Measurements from ENCODE around the gene ANK3.
"Not testable (repeated sequence)": the region's sequence is repeated elsewhere in the genome, so short reads cannot be mapped to it uniquely, and the experiment has no call there.

The ANK3 gene

GRCh38 chr10:60299961-60300883 lies 89.5 kb downstream of the ANK3 start:
- DNase-seq, result no peak

- no peak for DNase-seq
Observed at GRCh38 chr10:60299390-60299778, 90.3 kb downstream of the ANK3 start.

DNA sequence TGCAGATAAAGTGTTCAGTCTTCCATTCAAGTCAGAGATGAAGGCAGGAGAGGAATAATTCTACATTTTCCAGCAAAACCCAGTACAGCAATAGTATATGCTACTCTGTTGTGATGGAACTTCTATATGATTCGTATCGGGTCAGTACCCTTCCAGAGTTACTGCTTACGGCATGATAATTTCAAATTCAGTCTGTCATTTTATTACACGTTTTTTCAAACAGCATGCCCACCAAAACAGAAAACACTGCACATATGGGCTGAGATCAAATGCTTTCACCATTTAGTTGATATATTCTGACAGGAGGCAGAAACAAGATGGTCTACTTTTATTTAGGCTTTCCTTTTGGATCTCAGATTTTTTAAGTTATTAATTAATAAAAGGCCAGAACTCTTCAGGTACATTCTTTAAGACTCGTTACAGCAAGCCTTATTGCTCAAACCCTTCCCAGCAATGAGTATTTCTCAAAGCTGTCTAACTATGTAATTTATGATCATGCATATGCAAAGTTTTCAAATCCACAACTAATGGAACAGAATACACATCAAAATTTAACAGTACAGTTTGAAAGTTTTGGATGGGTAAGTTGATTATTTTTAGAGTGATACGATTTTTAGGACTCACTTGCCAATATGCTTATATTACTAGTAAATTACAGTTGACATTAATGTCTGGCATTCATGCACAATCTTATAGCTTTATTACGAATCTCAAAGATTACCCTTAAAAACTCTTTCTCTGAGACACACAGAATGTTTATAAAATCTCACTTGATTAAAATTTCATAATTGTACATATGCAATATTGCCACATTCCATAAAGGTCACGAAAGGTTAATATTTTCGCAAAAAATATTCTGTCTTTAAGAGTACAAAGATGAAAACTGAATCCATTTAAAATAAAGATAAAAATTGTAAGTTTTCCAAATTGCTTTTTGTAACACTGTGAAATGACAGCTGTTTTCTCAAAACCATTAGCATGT lies 91.0 kb downstream of the ANK3 start:
- no peak for DNase-seq

GRCh38 chr10:60296073-60296472 lies 93.6 kb downstream of the ANK3 start:
- DNase-seq, result no peak

GRCh38 chr10:60295028-60295937 lies 94.4 kb downstream of the ANK3 start:
- DNase-seq, result no peak

GRCh38 chr10:60293581-60294175 lies 96.0 kb downstream of the ANK3 start:
- no peak for DNase-seq

- DNase-seq, result no peak
Observed at GRCh38 chr10:60292998-60293397, 96.7 kb downstream of the ANK3 start.

- not testable (repeated sequence) for DNase-seq
Observed at GRCh38 chr10:60292536-60292935, 97.1 kb downstream of the ANK3 start.

DNA sequence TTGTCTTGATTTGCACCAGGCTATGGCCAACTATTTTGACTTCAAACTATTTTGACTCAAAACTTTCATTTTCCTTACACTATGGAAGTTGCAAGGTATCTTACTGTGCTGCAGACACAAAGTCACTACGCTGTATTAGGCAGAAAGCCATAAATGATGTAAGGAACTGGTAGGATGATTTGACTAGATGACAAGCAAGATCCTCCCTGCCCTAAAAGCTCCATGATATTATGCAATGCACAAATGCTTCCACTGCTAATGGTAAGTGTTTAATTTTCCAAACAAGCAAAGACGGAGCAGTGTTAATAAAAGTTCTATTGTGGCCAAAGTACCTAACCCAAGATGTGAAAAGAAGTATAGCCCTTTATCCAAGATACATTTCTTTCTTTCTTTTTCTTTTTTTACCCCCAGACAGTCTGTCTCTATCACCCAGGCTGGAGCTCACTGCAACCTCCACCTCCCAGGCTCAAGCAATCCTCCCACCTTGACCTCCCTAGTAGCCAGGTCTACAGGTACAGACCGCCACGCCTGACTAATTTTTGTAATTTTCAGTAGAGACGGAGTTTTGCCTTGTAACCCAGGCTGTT lies 98.2 kb downstream of the ANK3 start:
- DNase-seq, result no peak

GRCh38 chr10:60290558-60290957 lies 99.1 kb downstream of the ANK3 start:
- DNase-seq, result no peak

DNA sequence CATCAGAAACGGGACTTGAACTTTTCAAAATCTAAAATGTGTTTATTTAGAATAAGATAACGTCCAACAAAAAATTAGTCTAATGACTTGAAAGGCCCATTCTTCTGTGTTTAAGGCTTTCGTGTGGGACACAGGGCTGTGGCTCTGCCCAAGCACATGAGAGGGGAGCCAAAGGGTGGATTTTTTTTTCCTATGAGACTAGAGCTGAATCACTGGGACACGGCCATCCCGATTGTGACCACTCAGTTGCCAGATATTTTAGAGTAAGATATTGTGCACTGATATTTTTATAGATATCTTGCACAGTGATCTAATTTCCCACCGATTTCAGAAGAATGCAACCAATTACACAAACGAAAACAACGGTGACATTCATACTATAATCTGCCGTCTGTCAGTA lies 99.9 kb downstream of the ANK3 start:
- no peak for DNase-seq

- DNase-seq, result no peak
Observed at GRCh38 chr10:60288256-60288655, 101.4 kb downstream of the ANK3 start.

- DNase-seq, result no peak
Observed at GRCh38 chr10:60286559-60286958, 103.1 kb downstream of the ANK3 start.

GRCh38 chr10:60283397-60283796 lies 106.3 kb downstream of the ANK3 start:
- DNase-seq, result no peak

DNA sequence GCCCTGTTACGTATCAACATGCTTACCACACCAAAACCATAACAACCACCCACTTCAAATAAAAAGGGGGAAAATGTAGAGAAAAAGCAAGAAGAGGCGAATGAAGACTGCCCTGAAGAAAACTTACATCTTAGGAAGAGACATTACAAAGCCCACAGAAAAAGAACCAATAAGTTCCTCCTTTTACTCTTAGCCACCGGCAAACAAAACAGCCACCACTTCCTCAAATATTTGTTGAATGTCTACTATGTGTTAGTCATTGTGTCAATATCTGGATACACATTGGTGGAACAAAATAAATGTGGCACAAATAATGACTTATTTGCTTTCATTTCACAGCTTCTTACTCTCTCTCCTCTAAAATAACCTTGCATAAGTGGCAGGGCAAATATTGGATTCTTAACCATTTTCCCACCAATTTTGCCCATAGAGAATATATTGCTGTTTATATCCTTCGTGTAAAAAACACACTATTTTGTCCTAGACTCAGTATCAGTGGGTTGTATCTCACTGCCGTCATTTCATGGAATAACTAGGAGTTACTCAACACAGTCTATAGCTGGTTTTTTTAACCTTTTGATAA lies 106.8 kb downstream of the ANK3 start:
- DNase-seq, result no peak

DNA sequence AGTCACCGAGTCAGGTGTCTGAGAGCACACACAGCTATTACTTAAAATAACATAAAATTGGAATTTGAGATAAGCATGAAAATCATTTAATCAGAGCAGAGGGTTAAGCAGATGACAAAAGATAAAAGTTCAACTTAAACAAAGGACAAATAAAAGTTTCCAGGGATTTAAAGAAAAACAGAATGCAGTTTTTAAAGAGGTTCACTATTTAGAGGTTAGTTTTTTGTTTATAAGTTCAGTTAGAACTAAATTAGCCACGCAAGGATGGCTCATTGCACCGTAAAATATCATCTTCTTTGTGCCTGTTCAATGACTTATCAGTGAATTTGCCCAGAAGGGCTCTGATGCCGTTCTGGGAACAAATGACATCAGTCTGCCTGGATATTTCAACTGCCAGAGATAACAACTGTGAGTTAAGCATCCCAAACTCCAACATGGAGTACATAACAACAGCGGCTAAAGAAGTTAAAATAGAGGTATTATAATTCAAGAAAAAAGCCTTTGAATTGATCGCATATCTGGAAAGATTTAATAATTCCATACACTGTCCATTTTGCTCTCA lies 107.8 kb downstream of the ANK3 start:
- DNase-seq, result no peak

GRCh38 chr10:60281331-60281730 lies 108.3 kb downstream of the ANK3 start:
- DNase-seq, result no peak

DNA sequence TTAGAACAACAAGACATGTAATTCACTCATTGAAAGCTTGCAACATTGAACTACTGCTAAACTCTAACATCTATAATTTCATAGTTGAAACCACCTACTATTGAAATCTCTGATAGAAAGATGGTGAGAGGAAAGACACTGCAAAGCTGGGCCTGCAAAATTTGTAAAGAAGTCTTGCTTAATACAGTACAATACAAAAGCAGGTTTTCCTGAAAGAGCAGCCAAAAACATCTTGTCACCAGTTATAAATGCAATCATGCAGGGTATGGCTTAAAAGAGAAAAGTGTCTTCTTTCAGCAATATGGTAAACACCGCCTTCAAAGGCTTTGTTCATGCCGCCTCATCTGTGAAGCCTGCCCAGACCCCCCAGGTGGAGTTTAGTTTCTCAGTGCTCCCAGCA lies 109.2 kb downstream of the ANK3 start:
- DNase-seq, result no peak

DNA sequence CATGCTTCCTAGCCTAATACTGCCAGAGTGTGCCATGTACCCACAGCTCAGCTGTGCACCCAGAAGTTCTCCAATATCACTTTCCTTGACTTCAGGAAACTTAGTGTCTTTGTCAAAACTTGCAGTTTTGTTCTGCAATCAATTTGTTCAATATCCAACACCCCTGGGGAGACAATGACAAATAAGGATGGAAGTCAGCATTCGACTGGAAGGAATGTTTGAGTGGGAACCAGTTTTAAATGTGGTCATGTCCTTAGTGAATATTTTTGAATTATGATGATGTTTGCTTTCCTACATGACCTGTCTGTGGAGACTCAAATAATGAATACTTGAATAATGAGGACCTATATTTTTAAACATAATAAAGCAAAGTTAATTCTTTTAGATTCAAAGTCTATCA lies 112.0 kb downstream of the ANK3 start:
- no peak for DNase-seq

DNA sequence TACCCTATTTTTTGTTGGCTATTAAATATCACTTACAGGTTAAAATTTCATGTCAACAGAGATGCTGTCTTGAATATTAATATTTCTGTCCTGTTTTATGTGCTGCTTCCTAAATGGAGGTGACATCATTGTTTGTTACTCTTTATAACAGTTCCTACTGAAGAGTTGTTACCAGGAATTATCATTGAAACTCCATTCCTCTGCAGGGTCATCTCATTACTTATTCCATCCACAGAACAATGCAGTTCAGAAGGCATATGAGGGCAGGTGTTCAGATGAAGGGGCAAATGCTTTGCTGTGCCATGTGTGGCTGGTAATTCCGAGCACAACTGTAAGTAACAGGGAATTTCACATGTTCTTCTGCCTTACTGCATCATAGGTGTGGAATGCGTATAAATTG lies 113.4 kb downstream of the ANK3 start:
- no peak for DNase-seq
